HepG2 (cell line): ENCODE results near the gene RBBP8NL. TPM values are rescaled to one million over a fixed set of nuclear protein-coding genes. Genes with fewer than 3 reads are reported as not detected.
A peak's percentile ranks its signal among the peaks of the same experiment; 100 is the strongest.

Experiments
- ATRX ChIP-seq: sonication (generic); formaldehyde crosslinking; IDR thresholded peaks from 2 replicates; pipeline ENCODE4 v1.4.0; 2020; ENCODE audit warnings: missing genetic modification reagents, borderline replicate concordance
- CBX2 ChIP-seq, 2 experiments: fragments of 200-600 bp in 1 of 2; sonication (generic); formaldehyde crosslinking in 1 of 2; IDR thresholded peaks; 2 replicates each; pipeline versions ENCODE4 v1.7.0 to v1.8.1; 2018 to 2022; ENCODE audit warnings: low read depth in 2 of 2, low read length in 1 of 2, mild to moderate bottlenecking in 1 of 2, missing genetic modification reagents in 1 of 2
- GLI4 ChIP-seq: sonication (generic); formaldehyde crosslinking; IDR thresholded peaks from 2 replicates; pipeline ENCODE4 v1.5.1; 2020; ENCODE audit warnings: missing genetic modification reagents, mild to moderate bottlenecking, moderate library complexity, borderline replicate concordance
- GZF1 ChIP-seq: sonication (generic); formaldehyde crosslinking; IDR thresholded peaks from 2 replicates; pipeline ENCODE4 v1.5.1; 2020; ENCODE audit warnings: mild to moderate bottlenecking, missing genetic modification reagents
- NBN ChIP-seq: fragments of 450-650 bp; conservative IDR thresholded peaks from 2 replicates; pipeline ENCODE4 v1.6.1; 2017
- NFIC ChIP-seq: IDR thresholded peaks from 2 replicates; pipeline ENCODE4 v1.6.1; 2012; ENCODE audit warnings: mild to moderate bottlenecking, low read length, inconsistent platforms
- RCOR2 ChIP-seq: IDR thresholded peaks from 2 replicates; pipeline ENCODE4 v1.6.1; 2016; ENCODE audit warnings: missing biosample characterization, missing genetic modification reagents
- SP140L ChIP-seq: sonication (generic); formaldehyde crosslinking; IDR thresholded peaks from 2 replicates; pipeline ENCODE4 v1.4.0; 2020; ENCODE audit warnings: missing genetic modification reagents, borderline replicate concordance
- TBX3 ChIP-seq: fragments of 450-650 bp; IDR thresholded peaks from 2 replicates; pipeline ENCODE4 v1.6.1; 2017; ENCODE audit warnings: antibody characterized with exemption, mild to moderate bottlenecking, inconsistent platforms, borderline replicate concordance
- TCF12 ChIP-seq, 2 experiments: fragments of 450-650 bp in 1 of 2; sonication (generic) in 1 of 2; formaldehyde crosslinking in 1 of 2; IDR thresholded peaks; 2 replicates each; pipeline versions ENCODE4 v1.6.1 to v1.8.0; 2017 to 2022; ENCODE audit warnings: antibody characterized with exemption in 1 of 2, mild to moderate bottlenecking in 1 of 2, missing genetic modification reagents in 1 of 2, moderate library complexity in 1 of 2
- ZIK1 ChIP-seq: sonication (generic); formaldehyde crosslinking; IDR thresholded peaks from 2 replicates; pipeline ENCODE4 v1.5.0; 2020; ENCODE audit warnings: mild to moderate bottlenecking, low read depth, missing genetic modification reagents, borderline replicate concordance
- ZNF260 ChIP-seq: sonication (generic); formaldehyde crosslinking; IDR thresholded peaks from 2 replicates; pipeline ENCODE4 v1.4.0; 2020; ENCODE audit warnings: missing genetic modification reagents, low read depth, mild to moderate bottlenecking, borderline replicate concordance
- ZNF331 ChIP-seq: sonication (generic); formaldehyde crosslinking; IDR thresholded peaks from 2 replicates; pipeline ENCODE4 v1.4.0; 2020; ENCODE audit warnings: missing genetic modification reagents
- ZNF34 ChIP-seq: sonication (generic); formaldehyde crosslinking; IDR thresholded peaks from 2 replicates; pipeline ENCODE4 v1.4.0; 2020; ENCODE audit warnings: mild to moderate bottlenecking, missing genetic modification reagents, borderline replicate concordance
- ZNF614 ChIP-seq: IDR thresholded peaks from 2 replicates; pipeline ENCODE4 v1.6.1; 2018; ENCODE audit warnings: missing biosample characterization, missing genetic modification reagents, inconsistent platforms, borderline replicate concordance
- ZNF709 ChIP-seq: sonication (generic); formaldehyde crosslinking; IDR thresholded peaks from 2 replicates; pipeline ENCODE4 v1.5.0; 2020; ENCODE audit warnings: mild to moderate bottlenecking, missing genetic modification reagents
- ZNF891 ChIP-seq: sonication (generic); formaldehyde crosslinking; IDR thresholded peaks from 2 replicates; pipeline ENCODE4 v1.5.0; 2020; ENCODE audit warnings: mild to moderate bottlenecking, missing genetic modification reagents
- ZSCAN20 ChIP-seq: sonication (generic); formaldehyde crosslinking; IDR thresholded peaks from 2 replicates; pipeline ENCODE4 v1.4.0; 2020; ENCODE audit warnings: missing genetic modification reagents, mild to moderate bottlenecking, borderline replicate concordance
- polyA plus RNA-seq, 8 experiments: library from polyadenylated mRNA; depleted of rRNA in 3 of 8; stranded (reverse) in 7 of 8; unstranded in 1 of 8; fragments of >200 nt; fragmentation: Illumina TruSeq in 4 of 8; extraction: Trizol in 4 of 8; gene quantifications; 2 replicates each; pipeline versions ENCODE4 v1.2.1 to v1.2.3, GENCODE V29; 2011 to 2016; ENCODE audit warnings: low read depth in 4 of 8, missing spikeins in 1 of 8, mixed read lengths in 1 of 8; ENCODE audit not compliant: insufficient read depth in 1 of 8
- total RNA-seq, 5 experiments: library from RNA; depleted of rRNA; stranded (reverse); fragments of >200 nt; fragmentation: Illumina TruSeq; extraction: Trizol; gene quantifications; 2 replicates each; pipeline ENCODE4 v1.2.3, GENCODE V29; 2016; ENCODE audit warnings: low read depth in 1 of 5
- TF ChIP-seq, protein P1 (sequence below): sonication (generic); formaldehyde crosslinking; IDR thresholded peaks from 2 replicates; pipeline ENCODE4 v1.5.0; 2020; ENCODE audit warnings: missing genetic modification reagents
- TF ChIP-seq, protein P2 (sequence below): sonication (generic); formaldehyde crosslinking; IDR thresholded peaks from 2 replicates; pipeline ENCODE4 v1.9.0; 2021; ENCODE audit warnings: missing genetic modification reagents, borderline replicate concordance
- TF ChIP-seq, protein P3 (sequence below): sonication (generic); formaldehyde crosslinking; IDR thresholded peaks from 2 replicates; pipeline ENCODE4 v1.8.0; 2022; ENCODE audit warnings: mild to moderate bottlenecking, missing genetic modification reagents, moderate library complexity
- TF ChIP-seq, protein P4 (sequence below): sonication (generic); formaldehyde crosslinking; IDR thresholded peaks from 2 replicates; pipeline ENCODE4 v1.5.0; 2020; ENCODE audit warnings: missing genetic modification reagents

RBBP8NL gene
- total and polyA plus RNA-seq, 2 of the 13 experiments (the other 11 are each of a cell fraction or from before 2014, with no cell fraction given) = 0.69 to 0.86 TPM

DNA sequence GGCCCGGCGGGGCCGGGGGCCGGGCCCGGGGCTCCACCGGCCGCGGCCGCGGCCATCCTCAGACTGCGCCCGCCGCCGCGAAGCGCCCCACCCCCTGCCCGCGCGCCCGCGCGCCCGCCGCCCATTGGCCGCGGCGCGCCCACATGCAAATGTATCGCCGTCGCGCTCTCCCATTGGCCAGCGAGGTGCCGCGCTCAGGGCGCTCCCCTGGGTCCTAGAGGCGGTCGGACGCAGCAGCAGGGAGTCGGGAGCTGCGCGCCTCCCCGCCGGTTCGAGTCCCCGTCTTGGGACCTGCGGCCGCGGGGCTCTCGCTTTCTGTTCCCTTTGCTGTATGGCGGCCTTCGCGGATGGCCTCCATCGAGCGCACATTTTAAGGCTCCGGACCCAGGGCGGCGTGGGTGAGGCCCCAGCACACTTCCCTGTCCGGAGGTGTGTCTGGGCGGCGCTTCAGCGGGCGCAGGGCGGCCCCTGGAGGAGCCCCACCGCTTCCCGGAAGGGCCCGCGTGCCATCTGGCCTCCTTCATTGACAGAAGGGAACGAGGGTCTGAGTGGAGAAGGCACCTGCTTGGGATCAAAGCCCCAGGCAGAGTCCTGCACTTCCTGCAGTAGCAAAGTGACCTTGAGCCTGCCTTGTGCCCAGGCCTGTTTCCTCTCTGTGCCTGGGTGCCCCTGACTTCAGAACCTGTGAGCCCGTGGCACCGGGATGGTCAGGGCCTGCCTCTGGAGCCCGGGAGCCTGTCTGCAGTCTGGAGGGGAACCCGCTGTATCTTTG lies 19.9 kb downstream of the RBBP8NL start, which contains the start of gene CABLES2 (continued):
- TF ChIP-seq, protein P1, sequence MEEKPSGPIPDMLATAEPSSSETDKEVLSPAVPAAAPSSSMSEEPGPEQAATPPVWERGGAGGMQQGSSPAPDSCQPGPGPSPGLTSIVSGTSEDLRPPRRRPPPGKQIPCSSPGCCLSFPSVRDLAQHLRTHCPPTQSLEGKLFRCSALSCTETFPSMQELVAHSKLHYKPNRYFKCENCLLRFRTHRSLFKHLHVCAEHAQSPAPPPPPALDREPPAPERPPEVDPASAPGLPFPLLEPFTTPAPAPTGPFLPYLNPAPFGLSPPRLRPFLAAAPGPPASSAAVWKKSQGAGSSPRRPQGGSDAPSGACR (CRISPR knock-in tag) = peak; percentile 74; the same call in 1 of the 2 replicates
- TF ChIP-seq TCF12 (IDR thresholded peaks at IDR 0.05) (no peak), TCF12 (CRISPR knock-in tag; IDR thresholded peaks at IDR 0.05) (0 out of 2 replicates have a peak, but pooled peaks have one; percentile 81), RCOR2 (CRISPR knock-in tag) (peak; percentile 90), SP140L (CRISPR knock-in tag) (no peak), ZIK1 (CRISPR knock-in tag) (peak; percentile 84), ZNF331 (CRISPR knock-in tag) (peak; percentile 91), ZNF614 (CRISPR knock-in tag) (peak; percentile 90; the same call in 1 of the 2 replicates), NFIC (no peak), GLI4 (CRISPR knock-in tag) (peak; percentile 84; the same call in 1 of the 2 replicates), ZNF34 (peak; percentile 92), NBN (no peak), ZNF709 (peak; percentile 66; the same call in 1 of the 2 replicates), TBX3 (peak; percentile 85), ZNF891 (no peak; the same call in 1 of the 2 replicates), GZF1 (CRISPR knock-in tag) (no peak), ZNF260 (CRISPR knock-in tag) (no peak), ZSCAN20 (CRISPR knock-in tag) (peak; percentile 97; the same call in 1 of the 2 replicates), CBX2 (IDR thresholded peaks at IDR 0.05; ENCODE audit: low read depth, low read length) (no peak), CBX2 (CRISPR knock-in tag; IDR thresholded peaks at IDR 0.05; ENCODE audit: low read depth) (peak; percentile 89; the same call in 1 of the 2 replicates), ATRX (CRISPR knock-in tag) (no peak)
- TF ChIP-seq, protein P2, sequence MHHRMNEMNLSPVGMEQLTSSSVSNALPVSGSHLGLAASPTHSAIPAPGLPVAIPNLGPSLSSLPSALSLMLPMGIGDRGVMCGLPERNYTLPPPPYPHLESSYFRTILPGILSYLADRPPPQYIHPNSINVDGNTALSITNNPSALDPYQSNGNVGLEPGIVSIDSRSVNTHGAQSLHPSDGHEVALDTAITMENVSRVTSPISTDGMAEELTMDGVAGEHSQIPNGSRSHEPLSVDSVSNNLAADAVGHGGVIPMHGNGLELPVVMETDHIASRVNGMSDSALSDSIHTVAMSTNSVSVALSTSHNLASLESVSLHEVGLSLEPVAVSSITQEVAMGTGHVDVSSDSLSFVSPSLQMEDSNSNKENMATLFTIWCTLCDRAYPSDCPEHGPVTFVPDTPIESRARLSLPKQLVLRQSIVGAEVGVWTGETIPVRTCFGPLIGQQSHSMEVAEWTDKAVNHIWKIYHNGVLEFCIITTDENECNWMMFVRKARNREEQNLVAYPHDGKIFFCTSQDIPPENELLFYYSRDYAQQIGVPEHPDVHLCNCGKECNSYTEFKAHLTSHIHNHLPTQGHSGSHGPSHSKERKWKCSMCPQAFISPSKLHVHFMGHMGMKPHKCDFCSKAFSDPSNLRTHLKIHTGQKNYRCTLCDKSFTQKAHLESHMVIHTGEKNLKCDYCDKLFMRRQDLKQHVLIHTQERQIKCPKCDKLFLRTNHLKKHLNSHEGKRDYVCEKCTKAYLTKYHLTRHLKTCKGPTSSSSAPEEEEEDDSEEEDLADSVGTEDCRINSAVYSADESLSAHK (CRISPR knock-in tag) = no peak
- TF ChIP-seq, protein P3, sequence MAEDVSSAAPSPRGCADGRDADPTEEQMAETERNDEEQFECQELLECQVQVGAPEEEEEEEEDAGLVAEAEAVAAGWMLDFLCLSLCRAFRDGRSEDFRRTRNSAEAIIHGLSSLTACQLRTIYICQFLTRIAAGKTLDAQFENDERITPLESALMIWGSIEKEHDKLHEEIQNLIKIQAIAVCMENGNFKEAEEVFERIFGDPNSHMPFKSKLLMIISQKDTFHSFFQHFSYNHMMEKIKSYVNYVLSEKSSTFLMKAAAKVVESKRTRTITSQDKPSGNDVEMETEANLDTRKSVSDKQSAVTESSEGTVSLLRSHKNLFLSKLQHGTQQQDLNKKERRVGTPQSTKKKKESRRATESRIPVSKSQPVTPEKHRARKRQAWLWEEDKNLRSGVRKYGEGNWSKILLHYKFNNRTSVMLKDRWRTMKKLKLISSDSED (CRISPR knock-in tag) = no peak
- TF ChIP-seq, protein P4, sequence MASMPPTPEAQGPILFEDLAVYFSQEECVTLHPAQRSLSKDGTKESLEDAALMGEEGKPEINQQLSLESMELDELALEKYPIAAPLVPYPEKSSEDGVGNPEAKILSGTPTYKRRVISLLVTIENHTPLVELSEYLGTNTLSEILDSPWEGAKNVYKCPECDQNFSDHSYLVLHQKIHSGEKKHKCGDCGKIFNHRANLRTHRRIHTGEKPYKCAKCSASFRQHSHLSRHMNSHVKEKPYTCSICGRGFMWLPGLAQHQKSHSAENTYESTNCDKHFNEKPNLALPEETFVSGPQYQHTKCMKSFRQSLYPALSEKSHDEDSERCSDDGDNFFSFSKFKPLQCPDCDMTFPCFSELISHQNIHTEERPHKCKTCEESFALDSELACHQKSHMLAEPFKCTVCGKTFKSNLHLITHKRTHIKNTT = 0 out of 2 replicates have a peak, but pooled peaks have one; percentile 16
